Effector CD8-positive, alpha-beta T cell (primary cell): ENCODE results near the gene TAF11L10.
"Not testable (repeated sequence)": the region's sequence is repeated elsewhere in the genome, so short reads cannot be mapped to it uniquely, and the experiment has no call there.

Source experiments
- DNase-seq: peaks from one replicate; lab custom pipeline; 2025; lab: John Stamatoyannopoulos, UW
- total RNA-seq, 4 experiments: gene quantifications; one replicate each; lab custom pipeline; 2026; lab: John Stamatoyannopoulos, UW

Gene TAF11L10
- 0 reads per million in 4 experiments for total RNA-seq

- DNase-seq = not testable (repeated sequence)
Measured at GRCh38 chr5:17597728-17598127, at the start of gene TAF11L10. Gene TAF11L10 (minus strand): TSS chr5:17597828.

GRCh38 chr5:17634160-17634559 is 36.5 kb upstream of the TAF11L10 start, which contains the start of gene TAF11L14:
Gene TAF11L14 (plus strand): TSS chr5:17634460.
- no peak for DNase-seq

- not testable (repeated sequence) for DNase-seq
Measured at GRCh38 chr5:17631788-17632187, 34.2 kb upstream of the TAF11L10 start, which contains the start of gene TAF11L13. Gene TAF11L13 (plus strand): TSS chr5:17632088.

GRCh38 chr5:17625686-17626085 is 28.1 kb upstream of the TAF11L10 start:
- DNase-seq = no peak

GRCh38 chr5:17620627-17621026 is 23.0 kb upstream of the TAF11L10 start:
- no peak for DNase-seq

- no peak for DNase-seq
Measured at GRCh38 chr5:17619354-17619753, 21.7 kb upstream of the TAF11L10 start.

- DNase-seq = no peak
Measured at GRCh38 chr5:17614872-17615605, 17.4 kb upstream of the TAF11L10 start.

GRCh38 chr5:17610092-17610491 is 12.5 kb upstream of the TAF11L10 start, which contains the start of gene TAF11L12:
Gene TAF11L12 (plus strand): TSS chr5:17610392.
- not testable (repeated sequence) for DNase-seq

GRCh38 chr5:17607461-17607860 is 9.8 kb upstream of the TAF11L10 start:
- DNase-seq = not testable (repeated sequence)

GRCh38 chr5:17604951-17605350 is 7.3 kb upstream of the TAF11L10 start:
- DNase-seq = no peak

- DNase-seq = not testable (repeated sequence)
Measured at GRCh38 chr5:17603880-17604279, 6.3 kb upstream of the TAF11L10 start, which contains the start of gene TAF11L11. Gene TAF11L11 (plus strand): TSS chr5:17604183.

- not testable (repeated sequence) for DNase-seq
Measured at GRCh38 chr5:17594255-17594654, 3.4 kb downstream of the TAF11L10 start, which contains the start of gene TAF11L9. Gene TAF11L9 (minus strand): TSS chr5:17594394.

- DNase-seq = not testable (repeated sequence)
Measured at GRCh38 chr5:17590860-17591259, 6.8 kb downstream of the TAF11L10 start, which contains the start of gene TAF11L8. Gene TAF11L8 (minus strand): TSS chr5:17590960.

- not testable (repeated sequence) for DNase-seq
Measured at GRCh38 chr5:17585658-17586057, 12.0 kb downstream of the TAF11L10 start, which contains the start of gene TAF11L7. Gene TAF11L7 (minus strand): TSS chr5:17585758.
